Measurements from ENCODE around the gene EGFL8. TPM values are rescaled to one million over a fixed set of nuclear protein-coding genes. Genes with fewer than 3 reads are reported as not detected.
A peak's percentile ranks its signal among the peaks of the same experiment; 100 is the strongest.

Gene EGFL8
- total RNA-seq, 1 donor from 2014 or later, result 0.26 TPM

DNA sequence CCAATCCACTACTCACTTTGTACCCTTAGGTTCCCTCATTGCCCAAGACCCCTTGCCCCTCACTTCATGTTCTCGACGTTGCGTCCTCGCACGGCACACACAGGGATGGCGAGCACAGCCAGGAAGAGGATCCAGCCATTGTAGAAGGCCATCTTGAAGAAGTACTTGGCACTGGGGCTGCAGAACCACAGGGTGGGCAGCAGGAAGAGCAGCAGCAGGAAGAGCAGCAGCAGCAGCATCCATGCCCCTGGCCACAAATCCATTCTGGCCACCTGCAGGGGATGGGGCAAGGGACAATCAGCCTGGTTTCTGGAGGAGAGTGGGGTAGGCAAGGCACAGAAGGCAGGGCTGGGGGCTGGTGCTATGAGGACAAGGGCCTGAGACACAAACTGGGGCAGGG is 6.8 kb downstream of the EGFL8 start:
- Histone ChIP-seq H3K36me3 (ENCODE audit: control insufficient read depth, insufficient read depth, low read length) (peaks cover 15% of the 10 kb centered on the region), H3K27me3 (ENCODE audit: control insufficient read depth, insufficient read depth, low read length) (no peaks in the 10 kb centered on the region), H3K4me3 (ENCODE audit: low read depth, low read length) (no peak overlapping the region)
- FAIRE-seq, result no peak
- DNase-seq (ENCODE audit: low read depth), result no peak
- TF ChIP-seq, protein P1, sequence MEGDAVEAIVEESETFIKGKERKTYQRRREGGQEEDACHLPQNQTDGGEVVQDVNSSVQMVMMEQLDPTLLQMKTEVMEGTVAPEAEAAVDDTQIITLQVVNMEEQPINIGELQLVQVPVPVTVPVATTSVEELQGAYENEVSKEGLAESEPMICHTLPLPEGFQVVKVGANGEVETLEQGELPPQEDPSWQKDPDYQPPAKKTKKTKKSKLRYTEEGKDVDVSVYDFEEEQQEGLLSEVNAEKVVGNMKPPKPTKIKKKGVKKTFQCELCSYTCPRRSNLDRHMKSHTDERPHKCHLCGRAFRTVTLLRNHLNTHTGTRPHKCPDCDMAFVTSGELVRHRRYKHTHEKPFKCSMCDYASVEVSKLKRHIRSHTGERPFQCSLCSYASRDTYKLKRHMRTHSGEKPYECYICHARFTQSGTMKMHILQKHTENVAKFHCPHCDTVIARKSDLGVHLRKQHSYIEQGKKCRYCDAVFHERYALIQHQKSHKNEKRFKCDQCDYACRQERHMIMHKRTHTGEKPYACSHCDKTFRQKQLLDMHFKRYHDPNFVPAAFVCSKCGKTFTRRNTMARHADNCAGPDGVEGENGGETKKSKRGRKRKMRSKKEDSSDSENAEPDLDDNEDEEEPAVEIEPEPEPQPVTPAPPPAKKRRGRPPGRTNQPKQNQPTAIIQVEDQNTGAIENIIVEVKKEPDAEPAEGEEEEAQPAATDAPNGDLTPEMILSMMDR (IDR thresholded peaks at IDR 0.05; ENCODE audit: insufficient read depth, low read length, severe bottlenecking), result no peak

DNA sequence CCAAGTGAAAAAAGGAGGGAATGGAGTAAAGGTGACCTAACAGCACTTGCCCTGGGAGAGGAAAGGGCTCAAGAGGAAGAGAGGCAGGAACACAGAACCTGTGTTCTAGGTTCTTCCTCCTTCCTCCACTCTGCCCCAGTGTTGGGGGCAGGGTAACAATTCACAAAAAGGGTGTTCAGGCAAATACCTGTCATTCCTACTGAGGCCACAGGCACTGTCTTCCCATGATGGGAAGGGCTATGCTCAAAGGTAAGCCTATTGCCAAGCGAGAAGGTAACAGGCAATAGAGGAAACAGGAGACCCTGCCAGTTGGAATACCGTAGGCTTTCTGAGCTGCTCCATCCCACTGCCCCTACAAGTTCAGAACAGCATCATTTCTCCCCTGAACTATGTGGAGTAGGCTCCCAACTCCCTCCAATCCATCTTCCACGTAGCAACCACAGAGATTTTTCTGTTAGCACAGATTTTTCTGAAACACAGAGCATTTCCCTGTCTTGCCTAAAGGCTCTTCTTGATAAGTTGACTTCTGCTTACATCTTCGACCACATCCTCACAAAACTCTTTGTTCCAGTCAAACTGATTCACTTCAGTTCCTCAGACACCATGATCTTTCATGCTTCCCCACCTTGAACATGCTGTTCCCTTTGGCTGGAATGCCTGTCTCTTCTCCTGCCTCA is 8.8 kb downstream of the EGFL8 start:
- DNase-seq (ENCODE audit: low read depth) (no peak), FAIRE-seq (no peak)
- TF ChIP-seq, protein P1 (IDR thresholded peaks at IDR 0.05; ENCODE audit: insufficient read depth, low read length, severe bottlenecking), result no peak
- Histone ChIP-seq H3K27me3 (ENCODE audit: control insufficient read depth, insufficient read depth, low read length) (no peaks in the 10 kb centered on the region), H3K4me3 (ENCODE audit: low read depth, low read length) (no peak overlapping the region), H3K36me3 (ENCODE audit: control insufficient read depth, insufficient read depth, low read length) (peaks cover 13% of the 10 kb centered on the region)

DNA sequence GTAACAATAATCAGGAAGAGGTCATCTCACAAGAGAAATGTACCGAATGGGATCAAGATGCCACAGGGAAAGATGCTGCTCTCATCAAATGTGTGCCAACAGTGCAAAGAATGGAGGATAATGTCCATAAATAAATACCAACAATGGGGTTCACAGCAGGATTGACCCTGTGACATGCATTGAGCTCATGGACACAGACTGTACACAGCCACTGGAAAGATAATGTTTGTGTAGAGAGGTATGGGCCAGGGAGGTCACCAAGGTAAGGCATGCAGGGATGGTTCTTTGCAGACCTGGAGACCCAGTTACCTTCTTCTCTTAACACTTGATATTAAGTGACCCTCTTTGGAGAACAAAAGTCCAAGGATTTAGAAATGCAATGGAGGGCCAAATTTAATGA is 10.0 kb downstream of the EGFL8 start:
- TF ChIP-seq, protein P1 (IDR thresholded peaks at IDR 0.05; ENCODE audit: insufficient read depth, low read length, severe bottlenecking), result no peak
- no peak for DNase-seq (ENCODE audit: low read depth)
- FAIRE-seq, result no peak
- Histone ChIP-seq H3K27me3 (ENCODE audit: control insufficient read depth, insufficient read depth, low read length) (no peaks in the 10 kb centered on the region), H3K4me3 (ENCODE audit: low read depth, low read length) (no peak overlapping the region), H3K36me3 (ENCODE audit: control insufficient read depth, insufficient read depth, low read length) (peaks cover 13% of the 10 kb centered on the region)

DNA sequence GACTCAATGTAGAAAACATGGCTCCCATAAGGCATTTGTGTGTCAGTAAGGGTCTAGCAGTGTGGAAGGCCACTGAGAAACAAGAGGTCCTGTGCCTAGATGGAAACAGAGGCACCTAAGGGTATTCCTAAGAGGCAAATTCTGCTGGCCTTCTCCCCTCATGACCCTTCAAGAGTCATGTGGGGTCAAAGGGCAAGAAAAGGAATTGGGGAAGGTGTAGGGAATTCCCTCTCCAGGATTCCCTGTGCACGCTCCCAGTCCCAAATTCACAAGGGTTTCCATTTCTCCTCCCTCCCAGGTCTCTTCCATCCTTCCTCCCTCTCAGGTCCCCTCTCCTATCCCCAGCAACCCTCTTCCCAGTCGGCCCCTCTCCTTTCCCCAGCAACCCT is 10.9 kb downstream of the EGFL8 start:
- TF ChIP-seq, protein P1 (IDR thresholded peaks at IDR 0.05; ENCODE audit: insufficient read depth, low read length, severe bottlenecking), result no peak
- Histone ChIP-seq H3K4me3 (ENCODE audit: low read depth, low read length) (peak overlapping the region; percentile 73), H3K36me3 (ENCODE audit: control insufficient read depth, insufficient read depth, low read length) (peaks cover 8% of the 10 kb centered on the region), H3K27me3 (ENCODE audit: control insufficient read depth, insufficient read depth, low read length) (no peaks in the 10 kb centered on the region)
- no peak for FAIRE-seq
- DNase-seq (ENCODE audit: low read depth), result no peak

- TF ChIP-seq, protein P1 (IDR thresholded peaks at IDR 0.05; ENCODE audit: insufficient read depth, low read length, severe bottlenecking), result no peak
- Histone ChIP-seq H3K27me3 (ENCODE audit: control insufficient read depth, insufficient read depth, low read length) (no peaks in the 10 kb centered on the region), H3K4me3 (ENCODE audit: low read depth, low read length) (peak within 1 kb of the TSS; percentile 73), H3K36me3 (ENCODE audit: control insufficient read depth, insufficient read depth, low read length) (peaks cover 3% of the 10 kb centered on the region)
- FAIRE-seq (no peak), DNase-seq (ENCODE audit: low read depth) (peak; percentile 89)
Measured at GRCh38 chr6:32175711-32176475, 11.5 kb downstream of the EGFL8 start, which contains the start of gene AGPAT1. Gene AGPAT1 (minus strand): TSS chr6:32176084. CDS start chr6:32171496, 4,588 bp downstream.

All from bronchial epithelial cell (primary cell).